Stimulated activated CD4-positive, alpha-beta T cell treated with anti-CD3 and anti-CD28 coated beads, TNF-alpha, amount 100 ng/mL, for 48 hours (primary cell): ENCODE data around the gene TRPC1.
"Not testable (repeated sequence)": the region's sequence is repeated elsewhere in the genome, so short reads cannot be mapped to it uniquely, and the experiment has no call there.

Source experiments
- DNase-seq, 3 donors: peaks; one replicate each; pipeline ENCODE4 v3.0.0-alpha.2; 2020; ENCODE audit warnings: low read depth in 3 of 3

Gene TRPC1

DNA sequence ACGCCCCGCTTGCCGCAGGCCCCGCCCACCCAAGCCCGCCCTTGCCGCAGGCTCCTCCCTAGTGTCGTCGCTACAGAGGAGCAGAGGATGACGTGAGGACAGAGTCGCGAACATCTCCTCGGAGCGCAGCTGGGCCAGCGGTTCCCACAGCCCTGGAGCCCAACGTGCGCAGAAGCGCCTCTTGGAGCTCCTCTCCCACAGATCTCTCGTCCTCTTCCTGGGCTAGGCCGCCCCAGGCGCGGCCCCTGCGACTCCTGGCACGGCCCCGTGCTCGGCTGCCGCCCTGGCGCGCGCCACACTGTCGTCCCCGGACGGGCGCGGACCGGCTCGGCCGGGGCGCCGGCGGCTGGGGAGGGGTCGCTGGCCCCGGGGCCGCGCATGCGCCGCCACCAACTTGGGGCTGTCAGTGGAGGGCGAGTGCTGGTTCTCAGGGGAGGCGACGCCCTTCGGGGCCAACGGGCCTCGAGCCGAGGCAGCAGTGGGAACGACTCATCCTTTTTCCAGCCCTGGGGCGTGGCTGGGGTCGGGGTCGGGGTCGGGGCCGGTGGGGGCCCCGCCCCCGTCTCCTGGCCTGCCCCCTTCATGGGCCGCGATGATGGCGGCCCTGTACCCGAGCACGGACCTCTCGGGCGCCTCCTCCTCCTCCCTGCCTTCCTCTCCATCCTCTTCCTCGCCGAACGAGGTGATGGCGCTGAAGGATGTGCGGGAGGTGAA is at the start of gene TRPC1:
TSS of gene TRPC1 (plus strand) at position 67 of the 714 bp plus-strand sequence. CDS start at position 593, 526 bp downstream.
- DNase-seq, result peak; percentile 48 to 70 (median 59)

DNA sequence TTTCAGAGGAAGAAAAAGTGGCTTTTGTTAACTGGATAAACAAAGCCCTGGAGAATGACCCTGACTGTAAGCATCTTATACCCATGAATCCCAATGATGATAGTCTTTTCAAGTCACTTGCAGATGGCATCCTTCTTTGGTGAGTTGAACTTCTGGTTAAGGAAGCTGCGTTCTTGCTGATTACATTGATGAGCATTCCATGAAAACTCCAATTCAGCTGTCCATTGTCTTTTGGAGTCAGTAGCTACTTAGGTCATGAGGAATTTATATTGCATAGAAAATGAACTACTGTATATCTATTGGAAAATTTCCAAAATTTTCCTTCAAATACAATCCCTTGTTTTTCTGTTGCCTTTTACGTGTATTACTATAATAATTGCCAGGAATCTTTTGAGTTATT is 47.7 kb upstream of the TRPC1 start:
- no peak for DNase-seq

DNA sequence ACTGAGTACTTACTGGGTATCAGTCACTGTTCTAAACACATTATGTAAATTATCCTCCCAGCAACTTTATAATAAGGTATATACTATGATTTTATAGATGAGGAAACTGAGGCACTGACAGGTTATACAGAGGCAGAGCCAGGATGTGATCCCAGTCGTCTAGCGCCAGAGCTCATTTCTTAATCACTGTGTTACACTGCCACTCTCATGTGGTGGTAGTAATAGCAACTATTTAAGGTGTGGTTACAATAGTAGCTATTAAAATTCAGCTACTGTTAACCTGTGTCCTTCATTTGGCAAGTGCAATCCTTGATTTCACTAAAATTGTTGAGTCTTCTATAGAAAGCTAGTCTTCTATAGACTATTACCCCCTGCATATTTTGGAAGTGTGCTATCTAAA is 43.1 kb upstream of the TRPC1 start:
- no peak for DNase-seq

DNA sequence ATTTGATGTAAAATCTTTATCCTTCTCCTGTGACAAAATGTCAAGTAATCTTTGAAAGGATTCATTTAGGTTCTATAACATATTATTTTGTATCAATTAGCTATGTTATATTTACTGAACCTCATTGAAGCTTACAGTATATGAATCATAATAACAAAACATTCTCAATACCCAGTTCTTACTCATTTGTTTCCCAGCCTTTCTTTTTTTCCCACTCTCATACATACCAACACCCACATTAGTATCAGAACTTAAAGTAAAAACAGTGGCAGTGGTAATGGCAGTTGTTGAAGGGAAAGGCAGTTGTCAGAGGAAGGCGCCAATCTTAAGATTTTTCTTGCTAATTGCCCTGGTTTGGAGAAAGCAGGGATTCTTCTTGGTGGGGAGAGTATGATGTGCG is 33.2 kb upstream of the TRPC1 start:
- DNase-seq, result no peak

DNA sequence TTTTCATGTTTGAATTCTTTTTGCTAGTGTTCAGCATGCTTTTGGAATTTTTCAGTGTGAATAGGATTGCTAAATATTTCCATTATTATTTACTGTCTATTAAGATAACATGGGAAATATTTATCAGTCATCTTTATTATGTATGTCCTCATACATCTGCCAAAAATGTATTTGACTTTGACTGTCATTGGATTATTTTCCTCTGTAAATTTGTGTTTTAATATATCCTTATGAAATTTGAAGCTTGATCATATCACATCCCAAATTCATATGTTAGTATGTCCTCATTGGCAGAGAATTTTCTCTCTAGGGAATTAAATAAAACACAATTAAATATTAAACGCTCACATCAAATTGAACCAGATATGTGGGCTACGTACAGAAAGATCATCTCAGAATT is 32.3 kb upstream of the TRPC1 start:
- DNase-seq, result no peak

DNA sequence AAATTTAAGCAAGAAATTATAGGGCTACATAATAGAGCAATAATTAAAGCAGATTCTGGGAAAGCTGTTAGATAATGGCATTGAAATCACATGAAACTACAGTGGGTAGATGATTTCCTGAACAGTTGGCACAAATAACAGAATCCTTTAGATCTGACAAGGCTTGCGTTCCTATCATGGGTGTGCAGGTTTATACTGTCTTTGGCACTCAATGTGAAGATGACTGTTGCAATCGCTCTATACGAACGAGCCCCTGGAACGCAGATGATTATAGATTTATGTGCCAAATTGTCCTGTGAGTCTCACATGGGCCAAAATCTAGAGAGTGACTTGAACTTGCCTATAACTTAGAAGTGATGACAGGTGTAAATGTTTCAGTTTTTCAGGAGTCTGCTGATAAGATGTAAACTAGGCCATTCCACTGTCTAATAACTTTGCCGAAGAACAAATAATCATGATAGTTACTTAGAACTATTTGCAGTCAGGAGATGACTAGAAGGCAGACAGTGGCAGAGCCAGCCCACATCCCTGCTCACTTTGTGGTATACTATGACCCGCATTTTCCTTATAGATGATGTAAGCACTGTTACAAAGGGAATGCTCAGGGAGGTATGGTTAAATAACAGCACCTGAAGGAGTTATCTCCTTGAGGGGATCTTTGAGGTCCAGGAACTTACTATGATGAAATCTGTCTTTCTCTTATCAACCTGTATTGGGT is 30.5 kb upstream of the TRPC1 start:
- no peak for DNase-seq

DNA sequence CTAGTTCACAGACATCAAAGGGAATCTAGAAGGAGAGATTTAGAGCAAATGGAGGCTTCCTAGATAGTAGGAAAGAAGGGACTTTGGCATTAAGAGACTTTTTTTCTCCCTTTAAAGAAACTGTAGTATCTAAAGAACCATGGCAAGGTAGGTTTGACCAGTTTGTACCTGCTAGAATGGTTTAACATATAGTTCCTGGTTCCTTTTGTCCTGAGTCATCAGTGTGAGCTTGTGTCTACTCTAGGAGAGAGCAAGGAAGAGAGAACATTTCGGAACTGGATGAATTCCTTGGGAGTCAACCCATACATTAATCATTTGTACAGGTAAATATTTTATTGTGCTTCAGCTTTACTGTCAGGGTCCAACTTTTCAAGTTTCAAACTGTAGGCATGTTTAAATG is 29.6 kb upstream of the TRPC1 start:
- DNase-seq, result no peak

DNA sequence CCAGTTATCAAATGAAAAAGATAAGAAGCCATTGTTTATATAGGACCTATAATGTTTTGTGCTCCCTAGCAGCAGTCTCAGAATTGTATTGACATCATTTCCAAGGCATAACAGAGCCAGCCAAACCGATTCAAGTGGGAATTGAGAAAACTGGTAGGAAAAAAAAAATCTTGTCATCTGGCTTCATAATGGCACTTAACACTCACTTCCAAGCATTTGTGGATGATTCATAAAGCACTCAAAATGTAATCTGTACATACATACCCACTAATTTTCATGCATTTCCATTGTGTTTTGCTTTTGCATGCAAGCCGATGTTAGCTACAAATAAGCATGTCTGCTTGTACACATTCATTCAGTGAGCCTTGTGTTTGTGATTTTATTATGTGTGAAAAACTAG is 18.6 kb upstream of the TRPC1 start:
- DNase-seq, result no peak

DNA sequence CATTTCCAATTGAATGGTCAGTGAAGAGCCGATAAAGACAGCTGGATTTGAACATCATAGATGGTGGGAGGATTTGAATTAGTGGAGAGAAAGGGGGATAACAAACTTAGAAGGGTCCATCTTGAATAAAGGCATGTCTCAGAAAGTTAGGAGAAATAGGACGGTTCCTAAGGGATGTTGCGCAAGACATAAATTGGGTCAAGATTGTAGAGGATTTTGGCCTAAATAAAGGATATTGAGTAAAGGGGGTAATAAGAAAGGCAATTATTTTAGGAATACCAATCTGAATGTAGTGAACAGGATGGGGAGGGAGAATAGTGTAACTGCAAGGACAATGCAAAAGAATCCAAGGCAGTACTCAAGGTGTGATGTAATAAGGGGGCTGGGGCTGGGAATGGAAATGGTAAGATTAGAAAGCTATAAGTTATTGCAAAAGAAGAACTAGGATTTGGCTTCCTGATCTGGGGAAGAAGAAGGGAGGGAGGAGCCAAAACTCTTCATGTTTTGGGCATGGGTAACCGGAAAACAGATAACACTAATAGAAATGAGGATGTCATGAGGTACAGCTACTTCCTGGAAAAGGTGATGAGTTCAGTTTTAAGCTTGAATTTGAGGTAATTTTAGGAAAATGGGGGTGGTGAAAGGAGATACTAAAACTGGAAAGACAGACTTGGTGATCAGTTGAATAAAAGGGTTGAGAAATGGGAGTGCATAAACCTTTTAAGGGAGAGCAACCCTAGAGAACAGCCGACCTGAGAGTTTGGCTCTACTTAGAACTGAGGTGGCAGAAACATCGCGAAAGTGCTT is 17.3 kb upstream of the TRPC1 start:
- no peak for DNase-seq

DNA sequence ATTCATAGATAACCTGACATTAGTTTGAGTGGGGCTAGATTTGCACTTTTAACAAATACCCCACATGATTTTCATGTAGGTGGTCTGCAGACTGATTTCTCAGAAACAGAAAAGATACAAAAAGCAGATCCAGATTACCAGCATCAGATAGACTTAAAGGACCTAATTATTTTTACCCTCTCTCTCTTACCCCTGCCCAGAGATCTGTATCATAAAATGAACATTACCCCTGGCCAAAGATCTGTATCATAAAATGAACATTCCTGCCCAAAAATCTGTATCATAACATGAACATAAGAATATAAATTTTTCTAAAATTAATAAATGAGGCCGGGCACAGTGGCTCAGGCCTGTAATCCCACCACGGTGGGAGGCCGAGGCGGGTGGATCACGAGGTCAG is 14.6 kb upstream of the TRPC1 start:
- no peak for DNase-seq

DNA sequence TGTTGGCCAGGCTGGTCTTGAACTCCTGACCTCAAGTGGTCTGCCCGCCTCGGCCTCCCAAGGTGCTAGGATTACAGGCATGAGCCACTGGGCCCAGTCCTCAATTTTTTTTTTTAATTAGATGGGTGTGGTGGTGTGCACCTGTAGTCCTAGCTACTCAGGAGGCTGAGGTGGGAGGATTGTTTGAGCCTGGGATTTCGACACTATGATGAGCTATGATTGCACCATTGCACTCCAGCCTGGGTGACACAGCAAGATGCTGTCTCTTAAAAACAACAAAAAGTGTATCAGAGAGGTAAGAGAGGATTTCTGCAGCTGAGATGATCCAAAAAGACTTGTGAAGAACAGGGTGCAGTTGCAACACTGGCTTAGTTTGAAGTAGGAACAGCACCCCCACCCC is 9.0 kb upstream of the TRPC1 start:
- not testable (repeated sequence) for DNase-seq

DNA sequence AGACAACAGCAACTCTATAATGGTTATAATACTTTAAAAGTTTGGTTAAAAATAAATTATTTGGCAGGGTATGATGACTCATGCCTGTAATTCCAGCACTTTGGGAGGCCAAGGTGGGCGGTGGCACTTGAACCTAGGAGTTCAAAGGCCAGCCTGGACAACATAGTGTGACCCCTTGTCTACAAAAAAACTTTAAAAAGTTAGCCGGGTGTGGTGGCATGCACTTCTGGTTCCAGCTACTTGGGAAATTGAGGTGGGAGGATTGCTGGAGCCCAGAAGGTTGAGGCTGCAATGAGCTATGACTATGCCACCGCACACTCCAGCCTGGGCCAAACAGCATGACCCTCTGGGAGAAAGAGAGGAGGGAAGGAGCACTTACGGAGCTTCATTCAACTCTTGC is 7.7 kb upstream of the TRPC1 start:
- no peak for DNase-seq

DNA sequence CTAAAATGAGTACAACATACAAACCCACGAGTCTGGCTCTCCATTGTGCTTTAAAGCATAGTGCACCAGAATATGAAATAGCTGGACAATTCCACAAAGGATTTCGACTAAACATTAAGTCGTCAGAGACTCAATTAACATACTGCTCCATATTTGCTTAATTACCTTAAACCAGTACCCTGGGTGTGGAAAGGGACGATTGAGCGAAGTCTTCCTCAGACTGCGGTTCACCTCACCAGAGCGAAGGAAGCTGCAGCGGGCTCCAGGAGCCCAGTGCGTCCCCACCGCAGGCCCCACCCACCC is 218 bp upstream of the TRPC1 start:
- no peak for DNase-seq

DNA sequence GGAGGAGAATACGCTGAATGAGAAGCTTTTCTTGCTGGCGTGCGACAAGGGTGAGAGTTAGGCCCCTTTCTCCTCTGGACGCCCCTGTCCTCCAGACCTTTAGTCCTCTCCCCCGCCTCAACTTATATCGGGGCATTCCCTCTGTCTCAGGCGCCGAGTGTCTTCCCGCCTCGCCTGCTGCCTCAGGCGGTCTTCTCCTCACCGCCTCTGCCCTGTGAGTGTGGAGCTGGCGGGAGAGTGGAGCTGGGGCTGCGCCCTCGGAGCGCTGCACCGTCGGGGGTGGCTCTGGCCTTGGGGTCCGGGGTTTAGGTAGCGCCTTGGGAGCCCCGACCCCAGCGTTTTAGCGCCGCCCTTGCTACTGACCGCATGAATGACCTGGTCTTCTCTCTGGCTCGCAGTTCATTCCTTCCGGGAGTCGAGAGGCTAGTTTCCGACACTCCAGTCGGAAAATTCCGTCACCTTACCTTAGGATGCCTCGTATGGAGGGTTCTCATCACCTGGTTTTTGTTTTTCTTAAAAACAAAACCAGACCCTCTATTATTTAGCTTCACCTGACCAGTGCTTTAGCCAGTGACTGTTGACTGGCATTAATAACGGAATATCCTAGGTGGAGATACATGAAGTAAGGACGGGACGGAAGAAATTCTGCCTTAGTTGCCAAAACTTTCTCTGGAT is 985 bp downstream of the TRPC1 start:
- DNase-seq, result peak in 2 of 3 donors; percentile 1 to 20

DNA sequence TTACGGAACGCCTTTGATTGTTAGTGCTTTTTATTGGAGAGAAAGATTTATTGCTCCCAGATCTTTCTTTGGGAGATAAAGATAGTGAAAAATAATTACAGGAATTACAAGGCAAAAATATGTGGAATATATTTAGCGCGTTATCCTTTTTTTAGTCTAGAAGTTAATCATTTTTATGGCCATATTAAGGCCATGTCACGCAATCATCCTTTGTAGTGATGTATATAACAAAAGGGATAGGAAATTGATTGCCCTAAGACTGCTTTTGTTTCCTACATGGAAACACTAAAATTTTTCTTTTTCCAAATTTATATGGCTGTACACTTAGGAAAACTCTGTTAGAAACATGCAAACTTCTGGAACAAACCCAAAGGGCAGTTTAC is 1.5 kb downstream of the TRPC1 start:
- no peak for DNase-seq

DNA sequence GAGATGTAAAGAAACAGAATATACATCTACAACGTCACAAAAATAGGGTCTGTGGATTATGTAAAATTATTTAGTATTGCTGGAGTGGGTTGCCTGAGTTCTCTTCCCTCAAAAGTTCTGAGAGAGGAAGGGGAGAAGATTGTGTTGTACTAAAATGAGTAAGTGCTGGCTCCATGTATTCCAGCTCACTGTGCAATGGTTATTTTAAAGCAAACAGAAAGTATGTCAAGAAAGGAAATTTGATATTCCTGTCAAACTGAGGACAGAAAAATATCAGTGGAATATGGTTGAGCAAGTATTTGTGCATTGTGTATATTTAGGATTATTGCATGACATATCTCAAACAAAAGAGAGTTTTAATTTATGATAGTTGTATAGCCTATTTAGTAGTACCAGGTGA is 2.2 kb downstream of the TRPC1 start:
- no peak for DNase-seq

DNA sequence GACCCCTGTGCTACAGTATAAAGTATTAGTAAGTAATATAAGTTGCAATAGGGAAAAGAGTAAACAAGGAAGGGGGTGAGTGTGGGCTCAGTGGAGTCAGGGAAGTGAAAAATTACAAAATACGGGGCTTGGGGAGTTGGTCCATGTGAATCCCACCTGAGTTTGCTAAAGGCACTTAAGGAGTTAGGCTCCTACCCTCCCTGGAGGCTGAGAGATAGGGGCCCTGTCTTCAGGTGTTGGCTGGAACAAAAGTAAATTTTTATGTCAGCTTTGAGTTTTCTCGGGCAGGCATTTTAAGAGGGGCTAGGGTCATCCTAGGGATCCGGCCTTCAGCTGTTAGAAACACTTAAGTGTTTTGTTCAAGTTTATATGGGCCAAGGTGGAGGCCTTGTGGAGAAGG is 8.2 kb downstream of the TRPC1 start:
- no peak for DNase-seq

DNA sequence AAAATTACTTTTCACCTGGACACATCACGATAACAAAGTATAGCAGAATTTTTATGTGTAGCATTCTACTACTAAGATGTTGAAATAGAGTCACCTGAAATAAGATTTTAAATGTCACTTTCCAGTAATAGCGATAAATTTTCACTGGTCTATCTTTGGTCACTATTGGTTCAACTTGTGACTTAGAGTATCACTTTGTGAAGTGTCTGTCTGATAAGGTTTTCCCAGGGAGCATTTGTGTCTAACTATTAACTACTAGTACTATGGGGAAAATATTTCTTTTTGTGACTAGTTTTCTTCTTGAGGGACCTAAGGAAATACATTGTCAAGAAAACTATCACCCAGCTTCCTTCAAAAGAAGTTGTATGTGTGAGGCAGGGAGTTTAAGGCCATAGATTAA is 11.0 kb downstream of the TRPC1 start:
- DNase-seq, result no peak

DNA sequence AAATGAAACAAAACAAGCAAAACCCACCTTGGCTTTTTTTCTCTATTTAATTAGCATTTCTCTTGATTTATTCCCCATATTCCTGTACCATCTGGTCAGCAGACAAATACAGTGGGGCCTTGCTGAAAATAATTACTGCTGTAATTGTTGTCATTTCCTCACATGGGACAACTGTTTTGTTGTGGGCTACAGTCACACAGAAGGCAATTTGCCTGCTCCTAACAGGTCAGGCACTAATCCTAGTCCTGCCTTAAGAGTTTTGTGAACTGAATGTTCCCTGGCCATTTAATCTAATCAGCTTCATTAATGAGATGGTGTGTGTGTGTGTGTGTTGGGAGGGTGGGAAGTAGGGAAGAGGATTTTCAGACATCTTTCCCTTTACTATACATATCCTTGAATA is 11.6 kb downstream of the TRPC1 start:
- no peak for DNase-seq

DNA sequence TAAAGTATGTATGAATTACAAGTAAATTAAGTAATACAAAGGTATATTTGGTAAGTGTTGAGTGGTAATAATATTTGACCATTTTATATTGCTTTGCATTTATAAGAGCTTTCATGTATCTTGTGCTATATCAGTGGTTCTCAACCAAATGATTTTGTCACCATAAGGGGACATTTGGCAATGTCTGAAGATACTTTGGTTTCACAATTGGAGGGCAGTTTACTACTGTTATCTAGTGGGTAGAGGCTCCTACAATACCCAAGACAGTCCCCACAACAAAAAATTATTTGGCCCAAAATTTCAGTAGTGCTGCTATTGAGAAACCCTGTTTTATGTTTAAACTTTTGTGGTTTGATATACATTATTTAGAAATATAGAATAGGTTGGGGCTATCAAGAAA is 14.6 kb downstream of the TRPC1 start:
- no peak for DNase-seq

DNA sequence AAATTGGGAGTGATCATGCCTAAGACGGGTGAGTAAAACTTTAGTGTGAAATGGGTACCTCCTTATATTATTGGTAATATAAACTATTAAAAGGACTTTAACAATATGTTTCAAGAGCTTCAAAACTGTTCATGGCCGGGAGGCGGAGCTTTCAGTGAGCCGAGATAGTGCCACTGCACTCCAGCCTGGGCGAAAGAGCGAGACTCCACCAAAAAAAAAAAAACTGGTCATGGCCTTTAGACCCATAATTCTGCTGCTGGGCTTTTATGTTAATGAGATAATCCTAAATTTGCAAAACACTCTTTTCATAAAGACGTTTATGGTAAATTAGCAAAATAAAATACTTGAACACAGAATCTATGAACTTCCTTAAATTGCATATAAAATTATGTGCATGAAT is 22.8 kb downstream of the TRPC1 start:
- DNase-seq, result no peak

DNA sequence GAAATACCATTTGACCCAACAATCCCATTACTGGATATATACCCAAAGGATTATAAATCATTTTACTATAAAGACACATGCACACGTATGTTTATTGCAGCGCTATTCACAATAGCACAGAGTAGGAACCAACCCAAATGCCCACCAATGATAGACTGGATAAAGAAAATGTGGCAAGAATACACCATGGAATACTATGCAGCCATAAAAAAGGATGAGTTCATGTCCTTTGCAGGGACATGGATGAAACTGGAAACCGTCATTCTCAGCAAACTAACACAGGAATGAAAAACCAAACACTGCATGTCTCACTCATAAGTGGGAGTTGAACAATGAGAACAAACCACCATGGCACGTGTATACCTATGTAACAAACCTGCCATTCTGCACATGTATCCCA is 26.7 kb downstream of the TRPC1 start:
- not testable (repeated sequence) for DNase-seq
